Keratinocyte (primary cell): ENCODE measurements around the gene EHBP1.

Source experiments
- EZH2 ChIP-seq: IDR thresholded peaks from one replicate; pipeline ENCODE4 v1.6.1; 2012; ENCODE audit warnings: inconsistent platforms, mild to moderate bottlenecking, low read length, moderate library complexity
- TF ChIP-seq, protein P1 (sequence below), 3 experiments: IDR thresholded peaks in 1 of 3; conservative IDR thresholded peaks in 1 of 3; optimal IDR thresholded peaks in 1 of 3; 2 replicates in 2 of 3; 3 replicates in 1 of 3; pipeline versions ENCODE3 to v1.5.1; 2011; ENCODE audit warnings: low read length in 3 of 3, mild to moderate bottlenecking in 3 of 3, moderate library complexity in 2 of 3, control low read depth in 1 of 3, inconsistent platforms in 1 of 3; ENCODE audit not compliant: insufficient read depth in 2 of 3; ENCODE audit errors: extremely low read depth in 1 of 3

DNA sequence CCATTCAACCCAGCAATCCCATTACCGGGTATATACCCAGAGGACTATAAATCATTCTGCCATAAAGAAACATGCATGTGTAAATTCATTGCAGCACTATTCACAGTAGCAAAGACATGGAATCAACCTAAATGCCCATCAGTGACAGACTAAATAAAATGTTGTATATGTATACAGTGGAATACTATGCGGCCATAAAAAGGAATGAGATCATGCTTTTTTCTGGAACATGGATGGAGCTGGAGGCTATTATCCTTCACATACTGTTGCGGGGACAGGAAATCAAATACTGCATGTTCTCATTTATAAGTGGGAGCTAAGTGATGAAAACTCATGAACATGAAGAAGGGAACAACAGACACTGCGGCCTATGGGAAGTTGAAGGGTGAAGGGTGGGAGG lies 65.1 kb downstream of the EHBP1 start:
- TF ChIP-seq, protein P1, sequence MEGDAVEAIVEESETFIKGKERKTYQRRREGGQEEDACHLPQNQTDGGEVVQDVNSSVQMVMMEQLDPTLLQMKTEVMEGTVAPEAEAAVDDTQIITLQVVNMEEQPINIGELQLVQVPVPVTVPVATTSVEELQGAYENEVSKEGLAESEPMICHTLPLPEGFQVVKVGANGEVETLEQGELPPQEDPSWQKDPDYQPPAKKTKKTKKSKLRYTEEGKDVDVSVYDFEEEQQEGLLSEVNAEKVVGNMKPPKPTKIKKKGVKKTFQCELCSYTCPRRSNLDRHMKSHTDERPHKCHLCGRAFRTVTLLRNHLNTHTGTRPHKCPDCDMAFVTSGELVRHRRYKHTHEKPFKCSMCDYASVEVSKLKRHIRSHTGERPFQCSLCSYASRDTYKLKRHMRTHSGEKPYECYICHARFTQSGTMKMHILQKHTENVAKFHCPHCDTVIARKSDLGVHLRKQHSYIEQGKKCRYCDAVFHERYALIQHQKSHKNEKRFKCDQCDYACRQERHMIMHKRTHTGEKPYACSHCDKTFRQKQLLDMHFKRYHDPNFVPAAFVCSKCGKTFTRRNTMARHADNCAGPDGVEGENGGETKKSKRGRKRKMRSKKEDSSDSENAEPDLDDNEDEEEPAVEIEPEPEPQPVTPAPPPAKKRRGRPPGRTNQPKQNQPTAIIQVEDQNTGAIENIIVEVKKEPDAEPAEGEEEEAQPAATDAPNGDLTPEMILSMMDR (optimal IDR thresholded peaks at IDR 0.05 in 1 of 3, IDR thresholded peaks at IDR 0.05 in 1 of 3, conservative IDR thresholded peaks at IDR 0.05 in 1 of 3; ENCODE audit: extremely low read depth in 1 of 3, insufficient read depth in 2 of 3, low read length in 3 of 3): no peak
- TF ChIP-seq EZH2: no peak
